T-helper 2 cell treated with Interferon-gamma antibody and Interleukin-4, amounts not matched to agents 100 ng/mL and 5 ng/mL, for 36 hours (primary cell): ENCODE measurements around the gene MXI1. TPM values are rescaled to one million over a fixed set of nuclear protein-coding genes. Genes with fewer than 3 reads are reported as not detected.

ENCODE experiments used
- intact Hi-C: fragments of 100-400 bp; cut with micrococcal nuclease; formaldehyde crosslinking; loops from one replicate; pipeline ENCODE4 v1.15.1; 2023
- total RNA-seq: library from RNA; stranded (reverse); gene quantifications from 2 replicates; pipeline ENCODE4 v1.2.3, GENCODE V29; 2022

The MXI1 gene
- total RNA-seq = 8.5 and 11.4 TPM in 2 replicates

DNA sequence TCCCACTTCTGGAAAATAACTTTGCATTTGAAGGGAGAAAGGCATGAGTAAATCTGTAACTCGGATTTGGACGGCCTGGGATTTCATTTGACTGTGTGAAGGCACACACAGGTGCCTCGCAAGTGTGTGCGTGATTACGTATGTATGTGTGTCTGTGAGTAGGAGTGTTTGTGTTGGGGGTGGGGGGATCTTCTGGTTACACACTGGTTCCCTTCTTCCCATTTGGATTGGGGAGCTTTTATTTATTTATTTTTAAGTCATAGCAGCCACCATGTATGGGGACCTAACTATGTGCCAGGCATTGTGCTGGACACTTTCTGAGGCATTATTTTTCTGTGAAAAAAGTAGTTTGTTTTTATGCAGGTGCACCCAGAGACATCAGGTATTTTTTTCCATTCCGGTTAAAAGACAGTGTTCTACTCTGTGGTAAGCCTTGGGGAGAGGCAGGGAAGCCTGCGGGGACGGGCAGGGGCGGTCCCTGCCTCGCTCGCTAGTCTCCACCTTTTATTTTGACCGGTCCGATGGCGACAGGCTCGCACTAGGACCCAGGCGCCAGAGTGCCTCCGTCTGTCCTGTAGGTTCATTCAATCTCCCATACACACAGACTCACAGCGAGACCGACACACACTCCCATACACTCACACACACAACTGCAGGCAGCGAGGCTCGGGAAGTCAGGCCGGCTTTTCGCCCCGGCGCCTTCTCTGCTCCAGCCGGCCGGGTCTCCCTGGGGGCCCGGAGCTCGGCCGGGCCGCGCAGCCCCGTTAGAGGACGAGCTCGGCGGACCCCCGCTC, at the start of gene MXI1:
Gene MXI1 (plus strand): TSS at position 595 of the 794 bp plus-strand sequence. CDS start 204 bp downstream, outside the sequence.
- intact Hi-C loops = no loop called here

GRCh38 chr10:110158051-110159005, 49.1 kb upstream of the MXI1 start:
- intact Hi-C loops = no loop called here

- intact Hi-C loops = no loop called here
These were observed 47.3 kb upstream of the MXI1 start for GRCh38 chr10:110160081-110160480.

DNA sequence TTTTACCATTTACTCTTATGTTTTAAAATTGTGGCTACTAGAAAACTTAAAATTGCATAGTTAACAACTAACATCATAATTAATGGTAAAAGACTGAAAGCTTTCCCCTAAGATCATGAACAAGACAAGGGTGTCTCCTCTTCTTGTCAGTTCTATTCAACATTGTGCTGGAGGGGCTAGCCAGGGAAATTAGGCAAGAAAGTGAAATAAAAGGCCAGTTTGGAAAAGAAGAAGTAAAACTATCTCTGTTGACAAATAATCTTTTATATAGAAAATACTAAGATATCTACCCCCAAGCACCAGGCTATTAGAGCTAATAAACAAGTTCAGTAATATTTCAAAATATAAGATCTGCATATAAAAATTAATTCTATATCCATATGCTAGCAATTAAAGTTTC, 46.9 kb upstream of the MXI1 start:
- intact Hi-C loops = no loop called here

GRCh38 chr10:110162741-110163145, 44.7 kb upstream of the MXI1 start:
- intact Hi-C loops = no loop called here

- intact Hi-C loops = no loop called here
These were observed 44.1 kb upstream of the MXI1 start for GRCh38 chr10:110163192-110163773.

DNA sequence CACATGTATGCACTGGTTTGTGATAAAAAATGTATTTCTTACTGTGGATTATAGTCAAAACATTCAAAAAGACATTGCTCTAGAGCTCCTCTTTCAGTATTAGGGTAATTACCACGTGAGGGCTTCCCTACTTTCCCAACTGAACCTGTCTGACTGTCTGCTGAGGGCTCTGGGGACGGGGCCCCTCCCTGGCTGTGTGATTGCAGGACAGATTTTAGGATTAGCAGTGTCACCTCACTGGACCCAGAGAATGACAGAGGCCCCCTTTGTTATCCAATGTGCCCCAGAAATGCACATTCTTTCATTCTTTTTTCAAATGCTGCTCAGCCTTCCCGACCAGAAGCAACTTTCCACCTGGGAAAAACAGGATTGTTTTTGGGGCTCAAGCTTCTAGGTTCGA, 43.6 kb upstream of the MXI1 start:
- intact Hi-C loops = no loop called here

- intact Hi-C loops = no loop called here
These were observed 42.2 kb upstream of the MXI1 start for GRCh38 chr10:110165239-110165638.

DNA sequence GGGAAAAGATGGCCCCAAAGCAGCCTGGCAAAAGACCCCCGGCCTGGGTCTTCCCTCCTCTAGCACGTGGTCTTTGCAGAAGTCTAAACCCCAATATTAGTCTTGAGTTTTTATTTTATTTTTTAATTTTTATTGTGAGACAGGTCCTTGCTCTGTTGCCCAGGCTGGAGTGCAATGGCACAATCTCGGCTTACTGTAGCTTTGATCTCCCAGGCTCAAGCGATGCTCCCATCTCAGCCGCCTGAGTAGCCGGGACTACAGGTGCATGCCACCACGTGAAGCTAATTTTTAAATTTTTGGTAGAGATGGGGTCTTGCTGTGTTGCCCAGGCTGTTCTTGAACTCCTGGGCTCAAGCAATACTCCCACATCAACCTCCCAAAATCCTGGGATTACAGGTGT, 40.3 kb upstream of the MXI1 start:
- intact Hi-C loops = no loop called here

DNA sequence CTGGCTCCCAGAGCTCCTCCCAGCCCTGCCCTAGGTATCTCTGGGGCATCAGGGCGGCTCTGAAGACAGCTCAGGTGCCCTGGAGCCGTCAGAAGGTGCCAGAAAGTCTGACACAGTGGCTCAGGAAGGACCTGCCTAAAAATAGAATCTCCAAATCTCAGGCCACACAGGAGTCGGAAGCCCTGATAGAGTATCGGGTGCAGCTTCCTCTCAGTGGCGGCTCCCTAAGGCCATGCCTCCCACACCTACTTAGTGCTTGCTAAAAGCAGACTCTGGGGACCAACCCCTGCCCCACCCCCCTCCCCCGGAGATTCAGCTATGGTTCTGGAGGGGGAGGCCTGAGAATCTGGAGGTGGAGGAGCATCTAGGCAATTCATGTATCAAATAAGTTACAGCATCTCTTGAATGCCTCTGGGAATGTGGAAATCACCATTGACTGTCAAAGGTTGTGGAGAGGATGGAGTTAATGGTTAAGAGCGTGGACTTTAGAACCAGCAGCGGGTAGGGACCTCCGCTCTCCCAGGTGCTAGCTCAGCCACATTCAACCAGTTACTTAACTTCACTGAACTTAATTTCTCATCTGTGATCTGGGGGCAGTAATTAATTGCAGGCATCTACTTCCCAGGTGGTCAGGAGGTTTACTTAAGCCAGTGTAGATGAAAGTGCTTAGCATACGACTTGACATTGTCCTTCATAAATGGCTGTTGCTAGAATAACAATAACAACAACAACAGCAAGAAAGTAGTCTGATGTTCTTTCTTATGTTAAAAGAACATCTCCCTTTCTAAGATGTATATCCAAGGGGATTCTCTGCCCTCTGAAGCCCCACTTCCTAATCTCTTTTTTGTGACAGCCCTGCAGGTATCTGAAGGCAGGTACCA, 38.6 kb upstream of the MXI1 start:
- intact Hi-C loops = no loop called here

- intact Hi-C loops = no loop called here
These were observed 37.8 kb upstream of the MXI1 start for GRCh38 chr10:110169586-110169985.

DNA sequence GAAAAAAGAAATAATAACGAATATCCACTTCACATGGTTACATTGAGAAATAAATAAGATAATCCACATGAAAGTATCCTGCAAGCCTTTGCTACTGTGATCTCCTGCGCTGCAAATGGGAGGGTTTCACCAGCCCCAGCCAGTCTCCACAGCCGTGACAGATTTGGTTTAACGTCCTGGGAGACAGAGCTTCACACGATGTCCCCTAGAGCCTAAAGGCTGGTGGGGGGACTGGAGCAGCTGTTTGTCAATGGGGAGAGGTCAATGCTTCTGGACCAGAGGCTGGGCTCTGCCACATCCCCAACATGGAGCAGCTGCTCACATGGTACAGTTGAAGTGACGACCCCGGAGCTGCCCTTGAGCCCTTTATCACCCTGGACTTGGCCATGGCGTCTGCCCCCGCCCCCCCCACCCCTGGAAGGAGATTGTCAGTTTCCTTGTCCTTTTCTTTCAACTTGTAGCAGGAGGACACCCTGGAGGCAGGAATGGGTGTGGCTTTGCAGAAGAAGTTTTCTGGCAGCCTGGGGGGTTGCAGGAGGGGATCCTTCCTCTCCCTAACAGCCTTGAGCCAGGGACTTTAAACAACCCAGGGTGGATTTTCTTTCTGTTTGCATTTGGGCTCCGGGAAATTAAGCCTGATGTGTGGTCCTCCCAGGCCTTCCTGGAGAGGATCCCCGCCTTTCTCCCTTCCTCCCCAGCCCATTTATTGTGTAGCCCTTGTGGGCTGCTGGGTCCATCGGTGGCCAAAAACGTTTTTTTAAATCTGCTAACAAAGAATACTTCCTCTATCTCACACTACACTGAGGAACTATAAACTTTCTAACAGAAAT, 37.0 kb upstream of the MXI1 start:
- intact Hi-C loops = no loop called here

DNA sequence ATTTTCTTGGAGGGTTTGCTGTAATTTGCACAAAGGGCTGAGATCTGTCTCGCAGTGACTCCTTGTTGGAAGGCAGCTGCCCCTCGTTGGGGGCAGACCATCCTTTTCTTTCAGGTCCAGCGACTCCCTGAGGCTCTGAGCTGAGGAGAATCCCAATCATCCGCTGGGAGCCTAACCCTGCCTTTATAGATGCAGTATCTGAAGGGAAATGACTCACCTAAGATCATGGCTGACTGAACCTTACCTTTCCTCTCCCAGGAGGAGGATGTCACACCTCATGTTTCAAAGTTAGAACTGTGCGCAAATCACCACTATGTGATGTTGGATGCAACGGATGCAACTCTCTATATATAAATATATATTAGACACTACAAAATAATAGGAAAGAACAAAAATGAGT, 36.4 kb upstream of the MXI1 start:
- intact Hi-C loops = no loop called here

DNA sequence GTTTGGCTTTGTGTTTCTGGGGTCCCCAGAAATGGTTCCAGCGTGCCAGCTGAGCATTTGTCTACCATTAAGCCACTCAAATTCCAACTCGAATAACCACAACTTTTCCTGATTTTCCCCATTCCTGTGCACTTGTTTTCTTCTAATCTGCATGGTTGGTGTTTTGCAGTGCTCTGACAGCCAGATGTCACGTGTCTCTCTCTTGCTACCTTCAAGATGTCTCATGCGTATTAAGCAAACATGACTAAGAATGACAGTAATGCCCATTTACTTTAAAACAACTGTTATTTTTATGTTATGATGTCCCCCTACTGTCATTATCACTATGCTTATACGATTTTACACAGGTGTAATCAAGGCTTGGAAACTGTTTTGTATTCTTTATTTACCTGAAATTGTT, 35.2 kb upstream of the MXI1 start:
- intact Hi-C loops = loop anchor here (1.0 kb wide), 1 partner anchor 30 kb away; no protein-coding TSS in a partner anchor

DNA sequence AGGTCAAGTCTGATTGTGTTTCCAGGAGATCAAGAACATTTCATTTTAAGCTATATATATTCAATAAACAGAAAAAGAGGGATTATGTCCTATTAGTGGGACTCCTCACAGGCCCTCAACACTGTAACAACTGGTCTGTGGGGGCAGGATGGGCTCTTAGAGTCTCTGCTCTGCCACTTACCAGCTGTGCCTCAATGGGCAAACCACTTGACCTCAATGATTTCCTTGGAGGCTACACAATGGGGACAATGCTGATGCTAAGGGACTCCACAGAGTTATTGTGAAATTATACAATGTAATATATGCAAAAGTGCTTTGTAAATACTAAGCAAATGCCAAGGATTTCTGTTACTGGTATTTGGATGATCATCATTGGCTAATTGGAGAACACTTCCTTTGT, 33.2 kb upstream of the MXI1 start:
- intact Hi-C loops = no loop called here

DNA sequence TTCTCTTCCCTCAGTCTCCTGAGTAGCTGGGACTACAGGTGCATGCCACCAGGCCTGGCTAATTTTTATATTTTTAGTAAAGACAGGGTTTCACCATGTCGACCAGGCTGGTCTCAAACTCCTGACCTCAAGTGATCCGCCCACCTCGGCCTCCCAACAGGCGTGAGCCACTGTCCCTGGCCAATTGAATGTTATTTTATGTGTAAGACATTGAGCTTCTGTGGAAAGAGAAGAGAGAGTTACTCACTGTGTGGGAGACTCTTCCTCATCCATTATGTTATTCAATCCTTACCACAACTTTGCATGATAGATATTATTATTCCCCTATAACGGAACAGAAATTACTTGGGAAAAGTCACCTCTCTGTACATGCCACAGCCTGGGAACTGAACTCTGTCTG, 32.6 kb upstream of the MXI1 start:
- intact Hi-C loops = no loop called here

DNA sequence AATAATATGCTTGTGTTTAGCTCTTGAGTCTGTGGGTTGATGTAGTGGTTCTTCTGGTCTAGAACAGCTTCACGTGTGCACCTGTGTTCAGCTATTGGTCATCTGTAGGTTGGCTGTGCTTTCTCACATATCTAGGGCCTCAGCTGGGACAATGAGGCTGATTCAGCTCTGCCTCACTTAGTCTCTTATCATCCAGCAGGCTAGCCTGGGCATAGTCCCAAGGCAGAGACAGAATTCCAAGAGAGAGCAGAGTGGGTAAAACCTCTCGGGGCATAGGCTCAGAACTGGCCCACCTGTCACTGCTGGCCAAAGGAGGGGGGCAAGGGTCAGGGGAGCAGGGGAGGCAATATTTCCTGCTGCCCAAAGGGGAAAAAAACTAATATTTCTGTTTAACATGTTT, 32.0 kb upstream of the MXI1 start:
- intact Hi-C loops = no loop called here

- intact Hi-C loops = no loop called here
These were observed 31.0 kb upstream of the MXI1 start for GRCh38 chr10:110176141-110177030.

- intact Hi-C loops = no loop called here
These were observed 28.2 kb upstream of the MXI1 start for GRCh38 chr10:110179220-110179619.
